Effector memory CD4-positive, alpha-beta T cell (primary cell): ENCODE measurements around the gene MMADHC.

Source experiments
- DNase-seq, 3 donors: peaks; one replicate each; pipeline ENCODE4 v3.0.0-alpha.2; 2020
- H3K27ac ChIP-seq: 2 replicates; pipeline ENCODE4 v1.7.0; 2013; ENCODE audit warnings: mild to moderate bottlenecking, low read length, moderate library complexity; ENCODE audit not compliant: insufficient read depth, poor library complexity, severe bottlenecking
- H3K27me3 ChIP-seq: replicated peaks from 2 replicates; pipeline ENCODE4 v1.7.0; 2013; ENCODE audit warnings: mild to moderate bottlenecking, low read length; ENCODE audit not compliant: insufficient read depth, control insufficient read depth, poor library complexity, severe bottlenecking
- H3K36me3 ChIP-seq: 2 replicates; pipeline ENCODE4 v1.7.0; 2013; ENCODE audit warnings: mild to moderate bottlenecking, low read length, moderate library complexity; ENCODE audit not compliant: control insufficient read depth, insufficient read depth
- H3K4me1 ChIP-seq: 2 replicates; pipeline ENCODE4 v1.7.0; 2013; ENCODE audit warnings: low read length, mild to moderate bottlenecking; ENCODE audit not compliant: control insufficient read depth, insufficient read depth, poor library complexity, severe bottlenecking
- H3K4me3 ChIP-seq: 2 replicates; pipeline ENCODE4 v1.7.0; 2013; ENCODE audit warnings: low read length, low read depth, mild to moderate bottlenecking; ENCODE audit not compliant: insufficient read depth, poor library complexity, severe bottlenecking
- H3K9me3 ChIP-seq: 2 replicates; pipeline ENCODE4 v1.7.0; 2013; ENCODE audit warnings: mild to moderate bottlenecking, low read length, moderate library complexity; ENCODE audit not compliant: control insufficient read depth

Gene MMADHC

DNA sequence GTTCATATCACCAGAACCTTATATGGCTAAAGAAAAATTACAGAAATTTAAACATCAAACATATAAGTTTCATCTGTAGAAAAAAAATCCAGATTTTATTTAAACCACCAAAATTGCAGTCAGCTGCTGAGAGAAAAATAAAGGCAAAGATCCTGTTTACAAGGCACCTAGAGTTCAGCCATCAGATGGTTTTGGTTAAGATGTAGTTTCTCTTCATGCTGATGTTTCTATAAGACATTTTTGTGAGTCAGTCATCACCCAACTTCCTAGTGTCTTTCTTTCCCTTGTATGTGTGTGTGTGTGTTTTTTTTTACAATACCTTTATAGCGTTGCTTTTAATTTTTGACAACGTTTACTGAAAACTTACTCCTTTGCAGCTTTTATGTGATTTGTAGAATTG, 26.1 kb upstream of the MMADHC start:
- Histone ChIP-seq H3K27me3 (no peaks in the 10 kb centered on the region), H3K27ac (no peak overlapping the region), H3K4me3 (no peak overlapping the region), H3K9me3 (no peaks in the 10 kb centered on the region), H3K36me3 (no peaks in the 10 kb centered on the region), H3K4me1 (no peaks in the 10 kb centered on the region)
- no peak for DNase-seq

DNA sequence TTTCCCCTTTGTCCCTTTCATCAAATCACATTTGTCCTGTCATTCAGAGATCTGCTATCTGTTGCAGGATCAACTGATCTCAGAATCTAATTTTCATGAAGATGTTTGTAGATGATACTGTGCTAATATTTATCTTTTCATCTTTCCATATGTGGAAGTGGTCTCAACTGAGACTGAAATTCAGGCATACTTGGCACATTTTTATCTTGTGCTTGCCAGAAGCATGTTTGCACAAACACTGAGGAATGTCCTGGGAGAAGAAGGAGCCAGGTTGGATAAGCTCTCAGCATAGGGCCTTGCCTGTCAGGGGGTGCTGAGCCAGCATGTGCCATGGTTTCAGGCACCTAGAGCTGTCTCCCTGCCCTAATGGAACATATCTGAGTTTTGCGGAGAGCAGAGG, 24.5 kb upstream of the MMADHC start:
- no peak for DNase-seq
- no peak overlapping the region for H3K4me3 ChIP-seq
- H3K4me1 ChIP-seq, result no peaks in the 10 kb centered on the region
- H3K9me3 ChIP-seq, result no peaks in the 10 kb centered on the region
- no peaks in the 10 kb centered on the region for H3K36me3 ChIP-seq
- H3K27me3 ChIP-seq, result no peaks in the 10 kb centered on the region
- no peak overlapping the region for H3K27ac ChIP-seq

DNA sequence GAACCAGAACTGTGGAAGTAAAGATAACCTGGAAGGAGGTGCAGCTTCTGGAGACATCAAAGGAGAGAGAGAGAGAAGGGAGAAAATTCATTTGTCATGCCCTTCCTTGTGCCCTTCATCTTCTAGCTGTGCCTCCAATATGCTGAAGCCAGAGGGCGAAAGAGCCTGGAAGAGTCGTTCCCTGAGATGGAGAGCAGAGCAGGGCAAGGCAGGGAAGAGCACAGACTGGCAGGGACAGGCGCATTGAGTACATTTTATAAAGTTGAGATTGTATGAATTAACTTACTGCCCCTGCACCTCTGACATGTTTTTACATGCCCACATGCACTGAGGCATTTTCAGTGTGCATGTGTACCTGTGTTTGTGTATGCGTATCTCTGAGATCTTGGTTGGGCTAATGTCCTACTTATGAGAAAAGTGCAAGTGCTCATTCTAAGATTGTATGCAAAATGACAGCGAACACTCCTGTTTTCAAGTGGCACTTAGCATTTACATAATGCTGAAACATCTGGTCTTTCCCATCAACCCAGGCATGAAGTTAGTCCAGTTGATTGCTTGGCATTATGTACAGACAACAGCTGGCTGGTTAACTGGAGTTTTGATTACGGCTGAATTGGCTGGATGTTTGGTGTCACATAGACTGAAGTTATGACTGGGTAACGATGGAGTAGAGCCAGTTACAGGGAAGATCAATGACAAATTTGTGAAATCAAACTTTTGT, 23.7 kb upstream of the MMADHC start:
- H3K36me3 ChIP-seq, result no peaks in the 10 kb centered on the region

DNA sequence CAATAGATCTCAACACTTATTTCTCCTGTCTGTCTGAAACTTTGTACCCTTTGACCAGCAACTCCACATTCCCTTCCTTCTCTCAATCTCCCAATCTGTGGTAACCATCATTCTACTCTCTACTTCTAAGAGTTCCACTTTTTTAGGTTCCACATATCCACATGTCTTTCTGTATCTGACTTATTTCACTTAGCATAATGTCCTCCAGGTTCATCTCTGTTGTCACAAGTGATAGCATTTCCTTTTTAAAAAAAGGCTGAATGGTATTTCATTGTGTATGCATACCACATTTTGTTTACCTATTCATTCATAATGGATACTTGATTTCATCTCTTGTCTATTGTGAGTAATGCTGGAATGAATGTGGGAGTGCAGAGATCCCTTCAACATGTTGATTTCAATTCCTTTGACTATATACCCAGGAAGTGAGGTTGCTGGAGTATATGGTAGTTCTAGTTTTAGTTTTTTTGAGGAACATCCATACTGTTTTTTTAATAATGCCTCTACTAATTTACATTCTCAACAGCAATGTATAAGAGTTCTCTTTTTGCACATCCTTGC, 18.8 kb upstream of the MMADHC start:
- no peak overlapping the region for H3K27ac ChIP-seq
- no peak for DNase-seq
- H3K4me1 ChIP-seq, result no peaks in the 10 kb centered on the region

More for the DNA sequence above, 23.7 kb upstream of the MMADHC start:
- no peak overlapping the region for H3K4me3 ChIP-seq
- H3K9me3 ChIP-seq, result no peaks in the 10 kb centered on the region
- DNase-seq, result no peak
- H3K4me1 ChIP-seq, result no peaks in the 10 kb centered on the region
- no peaks in the 10 kb centered on the region for H3K27me3 ChIP-seq
- H3K27ac ChIP-seq, result no peak overlapping the region

DNA sequence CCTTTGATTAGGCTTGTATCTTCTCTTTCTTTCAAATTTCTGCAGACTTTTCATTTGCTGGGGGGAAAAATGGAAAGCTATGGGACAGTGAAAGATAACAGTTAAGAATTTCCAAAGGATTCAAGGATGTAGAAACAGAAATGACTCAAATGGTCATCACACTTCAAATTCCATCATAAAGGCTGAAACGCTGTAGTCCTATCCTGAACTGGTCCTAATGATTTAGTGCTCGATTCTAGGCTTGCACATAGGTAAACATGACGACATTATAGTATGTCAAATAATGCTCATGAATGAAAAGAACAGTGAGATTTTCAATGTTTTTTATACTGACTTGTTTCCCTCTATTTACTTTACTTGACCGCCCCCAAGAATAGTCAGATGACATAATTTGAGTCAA, 15.7 kb upstream of the MMADHC start:
- DNase-seq, result no peak
- Histone ChIP-seq H3K4me1 (no peaks in the 10 kb centered on the region), H3K27me3 (no peaks in the 10 kb centered on the region), H3K9me3 (no peaks in the 10 kb centered on the region), H3K4me3 (no peak overlapping the region), H3K36me3 (no peaks in the 10 kb centered on the region), H3K27ac (no peak overlapping the region)

More for the DNA sequence above, 18.8 kb upstream of the MMADHC start:
- no peaks in the 10 kb centered on the region for H3K36me3 ChIP-seq
- H3K4me3 ChIP-seq, result no peak overlapping the region
- H3K9me3 ChIP-seq, result no peaks in the 10 kb centered on the region
- H3K27me3 ChIP-seq, result no peaks in the 10 kb centered on the region

DNA sequence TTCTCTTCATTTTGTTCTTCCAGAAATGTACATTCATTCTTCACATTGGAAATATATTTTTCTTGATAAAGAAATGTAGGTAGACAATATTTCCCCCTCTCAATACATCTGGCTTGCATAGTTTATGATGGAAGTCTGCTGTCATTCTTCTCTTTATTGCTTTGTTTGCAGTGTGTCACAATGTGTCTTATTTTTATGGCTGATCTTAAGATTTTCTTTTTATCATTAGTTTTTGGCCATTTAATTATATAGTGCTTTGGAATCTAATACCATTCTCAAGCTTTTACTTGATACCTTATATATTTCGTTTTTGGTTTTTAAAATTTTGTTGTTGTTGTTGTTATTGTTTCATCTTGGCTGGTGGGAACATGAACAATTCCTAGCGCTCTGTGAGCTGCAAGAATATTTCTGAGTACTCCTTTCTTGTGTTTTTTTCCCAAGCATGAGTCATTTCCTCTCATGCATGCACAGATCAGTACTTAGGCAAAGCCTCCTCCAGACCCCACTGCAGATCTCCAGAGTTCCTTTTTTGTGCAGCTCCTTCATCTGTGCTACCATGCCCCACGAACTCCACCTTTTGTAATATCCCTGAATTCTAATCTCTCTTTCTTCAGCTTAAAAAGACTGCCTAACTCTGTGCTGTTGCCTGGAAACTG, 13.7 kb upstream of the MMADHC start:
- H3K27me3 ChIP-seq, result no peaks in the 10 kb centered on the region
- no peak for DNase-seq
- no peak overlapping the region for H3K4me3 ChIP-seq
- H3K36me3 ChIP-seq, result no peaks in the 10 kb centered on the region
- no peaks in the 10 kb centered on the region for H3K9me3 ChIP-seq
- peaks cover 3% of the 10 kb centered on the region for H3K4me1 ChIP-seq
- H3K27ac ChIP-seq, result no peak overlapping the region

DNA sequence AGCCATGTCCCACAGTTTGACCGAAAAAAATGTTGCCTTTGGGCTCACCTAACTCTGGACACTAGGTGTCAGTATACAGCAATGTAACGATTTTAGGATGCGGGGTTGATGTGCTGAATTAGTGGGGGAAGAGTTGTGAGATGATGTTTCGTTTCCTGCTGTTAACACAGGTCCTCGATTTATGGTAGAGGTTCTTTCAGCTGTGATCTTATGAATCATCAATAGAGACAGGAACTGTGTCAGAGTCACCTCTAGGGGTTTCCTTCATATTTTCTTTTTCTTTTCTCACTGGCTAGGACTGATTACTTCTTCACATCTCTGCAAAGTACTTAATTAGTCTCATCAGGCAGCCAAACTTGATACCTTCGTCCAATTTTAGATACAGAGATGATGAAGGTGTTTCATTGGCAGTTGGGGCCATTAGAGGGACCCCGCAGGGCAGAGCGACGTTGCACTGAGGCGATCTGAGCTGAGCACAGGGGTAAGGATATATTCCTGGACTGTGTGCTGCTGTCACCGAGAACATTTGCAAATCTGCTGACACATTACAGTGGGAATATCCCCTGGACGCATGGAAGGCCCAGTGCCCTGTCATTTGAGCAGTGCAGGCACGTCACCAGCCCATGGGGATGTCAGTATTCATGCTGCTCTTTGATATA, 10.2 kb upstream of the MMADHC start:
- peak; percentile 8 to 27 (median 26) for DNase-seq
- H3K36me3 ChIP-seq, result no peaks in the 10 kb centered on the region
- no peak overlapping the region for H3K4me3 ChIP-seq
- no peaks in the 10 kb centered on the region for H3K9me3 ChIP-seq
- H3K27ac ChIP-seq, result no peak overlapping the region
- peaks cover 3% of the 10 kb centered on the region for H3K4me1 ChIP-seq
- no peaks in the 10 kb centered on the region for H3K27me3 ChIP-seq

DNA sequence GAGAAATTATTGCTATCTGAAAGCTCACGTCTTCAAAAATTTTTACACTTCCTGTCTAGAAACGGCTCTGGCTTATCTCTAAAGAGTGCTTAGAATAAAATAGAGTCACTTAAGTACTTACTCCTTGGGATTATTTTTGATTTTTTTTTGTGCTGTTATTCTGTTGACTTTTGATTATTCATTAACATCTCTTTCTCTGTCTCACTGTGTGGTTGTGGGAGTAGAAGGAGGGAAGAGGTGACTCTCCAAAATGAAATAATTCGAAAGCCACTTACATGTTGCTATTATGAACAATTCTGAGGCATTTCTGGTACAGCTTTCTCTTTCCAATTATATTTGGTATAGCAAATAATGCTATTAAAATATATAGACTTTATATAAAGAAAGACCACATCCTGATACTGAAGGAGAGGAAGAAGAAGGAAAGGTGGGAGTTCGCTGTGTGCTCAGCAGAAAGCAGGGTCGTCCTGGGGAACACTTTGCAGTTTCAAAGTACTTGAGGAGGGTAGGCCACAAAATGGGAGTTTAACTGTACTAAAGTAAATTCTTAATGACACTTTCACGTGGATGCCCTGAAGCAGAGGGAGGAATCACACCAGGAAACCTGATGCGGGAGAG, 9.6 kb upstream of the MMADHC start:
- Histone ChIP-seq H3K27me3 (no peaks in the 10 kb centered on the region), H3K9me3 (no peaks in the 10 kb centered on the region), H3K27ac (no peak overlapping the region), H3K4me3 (no peak overlapping the region), H3K36me3 (no peaks in the 10 kb centered on the region), H3K4me1 (peaks cover 3% of the 10 kb centered on the region)
- no peak for DNase-seq

DNA sequence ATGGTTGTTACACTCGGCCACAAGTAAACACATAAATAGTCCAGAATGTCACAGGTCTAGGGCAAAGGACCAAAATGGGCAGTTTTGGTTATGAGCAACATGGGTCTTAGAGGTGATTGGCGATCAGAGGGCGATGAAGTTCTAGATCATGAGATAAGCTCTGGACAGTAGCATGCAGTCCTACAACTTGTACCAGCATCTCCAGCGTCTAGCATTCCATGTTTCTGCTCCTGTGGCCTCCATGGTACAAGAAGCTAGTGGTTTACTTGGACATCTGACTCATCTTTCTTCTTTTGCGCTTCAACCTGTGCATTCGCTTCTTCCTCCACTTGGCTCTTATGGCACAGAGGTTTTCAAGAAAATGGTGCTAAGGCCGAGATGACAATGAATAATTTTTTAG, 8.9 kb upstream of the MMADHC start:
- DNase-seq, result no peak
- no peaks in the 10 kb centered on the region for H3K36me3 ChIP-seq
- H3K4me3 ChIP-seq, result no peak overlapping the region
- no peaks in the 10 kb centered on the region for H3K9me3 ChIP-seq
- H3K4me1 ChIP-seq, result peaks cover 3% of the 10 kb centered on the region
- no peak overlapping the region for H3K27ac ChIP-seq
- no peaks in the 10 kb centered on the region for H3K27me3 ChIP-seq
